Activated CD8-positive, alpha-beta memory T cell treated with anti-CD3 and anti-CD28 coated beads for 48 hours (primary cell): ENCODE results near the gene HBG1.

Experiments
- DNase-seq, 3 experiments: peaks; one replicate each; pipeline ENCODE4 v3.0.0-alpha.2; 2020; ENCODE audit warnings: low read depth in 2 of 3, low spot score in 2 of 3

The HBG1 gene

DNA sequence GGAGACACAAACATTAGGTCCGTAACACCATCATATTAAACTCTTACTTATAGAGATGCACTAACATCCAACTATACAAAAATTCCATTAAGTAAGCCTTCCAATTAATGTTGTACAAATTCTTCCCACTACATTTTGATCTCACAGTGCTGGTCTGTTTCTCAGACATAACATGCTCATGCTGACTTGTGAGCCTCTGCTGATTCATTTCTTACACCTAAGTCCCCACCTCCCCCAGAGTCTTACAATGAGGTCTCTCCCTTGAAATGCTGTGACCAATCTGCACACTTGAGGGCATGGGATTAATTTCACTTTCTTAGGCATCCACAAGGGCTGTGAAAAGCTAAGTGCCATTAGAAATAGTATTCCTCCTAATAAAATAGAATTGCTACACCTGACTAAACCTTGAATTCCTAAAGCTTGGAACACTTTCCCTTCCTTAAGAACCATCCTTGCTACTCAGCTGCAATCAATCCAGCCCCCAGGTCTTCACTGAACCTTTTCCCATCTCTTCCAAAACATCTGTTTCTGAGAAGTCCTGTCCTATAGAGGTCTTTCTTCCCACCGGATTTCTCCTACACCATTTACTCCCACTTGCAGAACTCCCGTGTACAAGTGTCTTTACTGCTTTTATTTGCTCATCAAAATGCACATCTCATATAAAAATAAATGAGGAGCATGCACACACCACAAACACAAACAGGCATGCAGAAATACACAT is 2.0 kb downstream of the HBG1 start:
- no peak for DNase-seq

DNA sequence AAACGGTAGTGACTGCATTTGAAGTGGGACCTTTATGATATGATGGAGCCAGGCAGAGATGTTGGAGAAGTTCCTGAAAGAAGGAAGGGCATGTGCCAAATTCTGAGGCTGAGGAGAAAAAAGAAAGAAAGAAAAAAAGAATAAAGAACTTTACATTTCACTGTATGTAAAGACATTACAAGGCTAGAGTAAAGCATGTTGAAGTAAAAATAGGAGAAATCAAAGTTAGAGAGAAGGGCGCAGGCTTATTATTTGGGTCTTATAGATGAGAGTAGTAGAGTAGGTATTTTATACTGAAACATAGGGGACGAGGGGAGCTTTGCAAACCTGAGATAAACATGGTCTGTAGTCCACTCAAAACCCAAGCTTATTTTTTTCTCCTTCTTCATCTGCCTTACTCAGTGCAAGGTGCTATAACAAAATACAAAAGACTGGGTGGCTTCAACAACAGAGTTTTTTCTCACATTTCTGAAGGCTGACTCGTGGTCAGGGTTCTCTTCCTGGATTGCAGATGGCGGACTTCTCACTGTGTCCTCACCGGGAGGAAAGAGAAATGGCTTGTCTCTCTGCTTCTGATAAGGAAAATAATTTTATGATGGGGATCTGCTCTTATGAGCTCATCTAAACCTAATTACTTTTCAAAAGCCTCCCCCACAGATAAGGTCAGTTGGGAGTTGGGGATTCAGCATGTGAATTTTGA is 2.7 kb downstream of the HBG1 start:
- no peak for DNase-seq

DNA sequence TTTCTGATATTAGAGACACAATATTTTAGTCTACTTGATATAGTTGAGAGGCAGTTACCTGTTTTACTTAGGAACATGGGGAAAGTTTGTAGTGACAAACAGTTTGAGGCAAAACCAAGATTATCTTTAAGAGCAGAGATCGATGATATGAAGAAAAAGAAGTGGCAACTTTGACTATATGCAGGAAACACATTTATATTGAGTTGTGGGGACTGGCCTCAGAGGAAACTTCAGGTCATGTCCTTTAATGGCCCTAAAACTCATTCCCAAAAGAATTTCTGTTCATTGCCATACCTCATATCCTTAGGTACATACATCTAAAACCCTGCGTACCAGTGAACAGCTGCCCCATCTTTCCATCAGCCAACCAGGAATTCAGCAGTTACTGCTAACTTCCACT is 4.5 kb downstream of the HBG1 start:
- DNase-seq: no peak

DNA sequence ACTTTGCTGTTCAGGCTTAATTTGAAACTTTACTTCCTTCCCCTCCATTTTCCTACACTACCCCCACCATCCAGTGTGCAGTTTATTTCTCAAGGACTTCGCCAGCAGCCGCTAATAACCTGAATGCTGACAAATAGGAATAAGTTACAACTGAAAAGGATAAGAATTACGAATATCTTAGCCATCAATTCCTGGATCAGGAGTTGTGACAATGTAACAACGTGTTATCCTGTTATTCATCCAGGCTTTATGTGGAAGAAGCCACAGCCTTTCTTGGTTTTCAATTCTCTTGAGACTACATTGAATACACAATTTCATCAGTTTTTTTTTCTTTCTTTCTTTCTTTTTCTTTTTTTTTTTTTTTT is 5.9 kb downstream of the HBG1 start:
- DNase-seq: no peak

DNA sequence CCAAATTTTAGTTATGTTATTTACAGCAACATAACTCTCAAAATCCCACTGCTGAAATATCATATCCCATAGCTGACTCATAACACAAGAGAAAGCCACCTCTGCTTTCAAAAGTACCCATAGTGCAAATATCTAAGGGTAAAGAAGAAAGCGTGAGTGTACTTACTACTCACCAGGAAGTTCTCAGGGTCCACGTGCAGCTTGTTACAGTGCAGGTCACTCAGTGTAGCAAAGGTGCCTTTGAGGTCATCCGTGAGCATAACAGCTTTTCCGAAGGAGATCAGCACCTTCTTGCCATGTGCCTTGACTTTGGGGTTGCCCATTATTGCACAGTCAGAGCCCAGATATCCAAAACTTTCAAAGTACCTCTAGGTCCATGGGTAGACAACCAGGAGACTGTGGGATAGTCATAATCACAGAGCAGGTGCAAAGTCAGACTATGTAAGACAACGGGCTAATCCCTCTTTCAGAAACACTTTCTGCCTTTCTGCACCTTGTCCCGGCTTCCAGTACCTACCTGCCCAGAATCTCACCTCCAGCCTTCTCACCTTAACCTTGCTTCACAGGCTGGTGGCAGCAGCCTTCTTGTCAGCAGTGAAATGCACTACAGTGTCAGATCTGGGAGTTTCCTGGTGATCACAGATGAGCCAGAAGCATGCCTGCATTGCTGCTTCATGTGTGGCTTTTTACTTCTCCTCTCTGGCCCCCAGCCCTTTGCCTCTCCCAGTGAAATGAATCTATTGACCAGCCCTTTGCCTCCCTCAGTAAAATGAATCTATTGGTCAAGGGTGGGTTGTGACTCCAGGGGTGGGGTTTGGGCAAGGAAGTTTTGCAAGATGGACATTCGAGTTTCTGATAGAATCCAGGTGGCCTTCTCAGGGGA is 6.5 kb downstream of the HBG1 start:
- no peak for DNase-seq

DNA sequence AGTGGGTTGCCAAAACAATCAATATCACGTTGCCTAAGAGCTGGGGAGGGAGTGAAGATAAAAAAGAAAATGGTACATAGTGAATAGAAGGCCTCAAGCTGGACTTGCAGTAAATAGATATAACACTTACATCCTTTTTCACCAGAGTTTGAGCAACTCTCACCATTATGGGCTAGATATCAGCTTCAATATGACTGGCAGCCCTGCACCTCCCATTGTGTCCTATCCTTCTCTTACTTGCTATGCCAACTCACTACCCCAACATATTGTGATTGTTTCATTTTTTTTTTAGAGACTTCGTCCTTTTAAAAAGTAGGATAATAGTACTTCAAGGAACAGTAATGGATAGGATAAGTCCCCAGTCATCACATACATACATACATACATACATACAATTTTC is 7.4 kb downstream of the HBG1 start:
- no peak for DNase-seq

DNA sequence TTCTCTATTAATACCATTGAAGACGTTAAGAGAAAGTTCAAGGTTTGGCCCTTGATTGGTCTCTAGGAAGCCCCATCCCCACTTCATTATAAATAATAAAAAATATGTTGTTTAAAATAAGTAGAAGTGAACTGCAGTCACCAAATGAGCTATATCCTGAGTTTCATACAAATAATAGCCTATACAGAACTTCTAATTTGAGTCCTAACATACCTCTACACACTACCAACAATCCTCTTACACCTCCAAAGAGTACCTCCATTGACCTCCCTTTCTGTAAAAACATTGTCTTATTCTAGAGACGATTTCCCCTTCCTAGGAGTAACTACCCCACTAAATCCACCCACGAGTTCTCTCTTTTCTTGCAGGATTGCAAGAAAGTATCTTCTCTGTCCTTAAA is 8.2 kb downstream of the HBG1 start:
- no peak for DNase-seq

DNA sequence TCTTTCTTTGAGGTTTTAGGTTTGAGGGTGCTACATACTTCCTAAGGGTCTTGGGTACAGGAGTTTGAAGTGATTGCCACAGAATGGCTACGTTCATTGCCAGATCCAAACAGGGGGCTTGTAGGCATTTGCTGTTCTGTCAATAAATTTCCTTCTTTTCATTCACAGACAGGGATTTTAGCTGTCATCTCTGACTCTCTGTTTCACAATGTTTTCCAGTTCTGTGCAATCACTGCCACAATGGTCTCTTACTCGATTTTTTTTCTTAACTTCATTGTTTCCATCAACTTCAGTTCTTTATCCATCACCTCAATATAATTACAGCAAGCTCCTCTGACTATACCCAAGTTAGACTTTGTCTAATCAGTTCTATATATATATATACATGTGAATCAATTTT is 9.2 kb downstream of the HBG1 start:
- DNase-seq: no peak

DNA sequence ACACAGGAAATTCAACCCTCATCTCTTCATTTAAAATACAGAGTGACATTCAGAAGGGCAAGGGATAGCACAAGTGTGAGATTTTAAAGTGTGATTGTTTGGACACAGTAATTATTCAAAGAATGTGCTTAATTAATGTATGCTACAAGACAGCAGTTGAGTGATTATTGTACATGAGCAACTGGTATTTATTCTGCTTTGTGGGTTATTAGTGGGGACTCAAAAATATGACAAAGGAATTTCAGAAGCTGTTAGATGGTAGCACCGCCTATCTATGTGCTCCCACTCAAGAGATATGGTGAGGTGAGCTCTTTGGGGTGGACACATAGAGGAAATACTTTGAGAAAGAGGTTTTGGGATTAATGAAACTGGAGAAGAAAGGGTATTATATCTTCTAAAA is 9.6 kb downstream of the HBG1 start:
- DNase-seq: no peak

DNA sequence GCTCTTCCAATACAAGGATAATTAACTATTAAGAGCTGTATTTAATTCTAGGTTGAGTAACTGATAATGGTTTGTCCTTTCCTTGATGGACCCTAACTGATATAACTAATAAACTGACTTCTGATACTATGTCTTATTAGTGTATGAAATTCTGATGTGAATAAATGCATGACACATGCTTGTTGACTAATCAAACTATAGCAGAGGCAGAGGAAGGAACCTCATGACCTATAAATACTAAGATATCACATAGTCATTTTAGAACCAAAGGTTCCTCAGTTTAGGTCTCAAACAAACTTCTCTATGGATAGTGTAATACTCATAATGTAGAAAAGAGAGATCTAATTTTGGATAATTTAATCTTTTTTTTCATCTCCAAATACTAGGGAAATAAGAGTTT is 10.6 kb downstream of the HBG1 start:
- no peak for DNase-seq

DNA sequence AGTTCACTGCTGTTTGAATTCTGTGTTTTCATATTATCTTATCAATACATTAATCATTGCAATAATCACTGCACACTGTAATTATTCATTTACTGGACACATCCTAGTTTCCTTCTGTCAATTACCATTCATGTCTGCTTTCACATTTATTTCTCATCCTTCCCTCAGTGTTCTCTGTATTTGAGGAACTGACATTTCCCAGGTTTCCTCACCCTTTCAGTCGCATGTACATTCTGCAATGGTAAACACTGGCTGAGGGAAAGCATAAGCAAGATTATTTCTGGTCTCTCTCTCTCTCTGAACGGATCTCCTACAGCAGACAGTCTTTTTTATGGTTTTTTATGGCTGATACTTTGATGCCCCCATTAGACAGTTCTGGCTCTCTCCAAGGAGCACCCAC is 11.2 kb downstream of the HBG1 start:
- no peak for DNase-seq

DNA sequence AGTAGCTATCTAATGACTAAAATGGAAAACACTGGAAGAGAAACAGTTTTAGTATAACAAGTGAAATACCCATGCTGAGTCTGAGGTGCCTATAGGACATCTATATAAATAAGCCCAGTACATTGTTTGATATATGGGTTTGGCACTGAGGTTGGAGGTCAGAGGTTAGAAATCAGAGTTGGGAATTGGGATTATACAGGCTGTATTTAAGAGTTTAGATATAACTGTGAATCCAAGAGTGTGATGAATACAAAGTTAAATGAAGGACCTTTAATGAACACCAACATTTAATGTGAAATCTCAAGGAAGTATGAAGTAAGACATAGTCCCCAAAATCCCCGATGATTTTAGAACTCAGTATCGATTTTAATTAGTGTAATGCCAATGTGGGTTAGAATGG is 12.2 kb downstream of the HBG1 start:
- DNase-seq: no peak

DNA sequence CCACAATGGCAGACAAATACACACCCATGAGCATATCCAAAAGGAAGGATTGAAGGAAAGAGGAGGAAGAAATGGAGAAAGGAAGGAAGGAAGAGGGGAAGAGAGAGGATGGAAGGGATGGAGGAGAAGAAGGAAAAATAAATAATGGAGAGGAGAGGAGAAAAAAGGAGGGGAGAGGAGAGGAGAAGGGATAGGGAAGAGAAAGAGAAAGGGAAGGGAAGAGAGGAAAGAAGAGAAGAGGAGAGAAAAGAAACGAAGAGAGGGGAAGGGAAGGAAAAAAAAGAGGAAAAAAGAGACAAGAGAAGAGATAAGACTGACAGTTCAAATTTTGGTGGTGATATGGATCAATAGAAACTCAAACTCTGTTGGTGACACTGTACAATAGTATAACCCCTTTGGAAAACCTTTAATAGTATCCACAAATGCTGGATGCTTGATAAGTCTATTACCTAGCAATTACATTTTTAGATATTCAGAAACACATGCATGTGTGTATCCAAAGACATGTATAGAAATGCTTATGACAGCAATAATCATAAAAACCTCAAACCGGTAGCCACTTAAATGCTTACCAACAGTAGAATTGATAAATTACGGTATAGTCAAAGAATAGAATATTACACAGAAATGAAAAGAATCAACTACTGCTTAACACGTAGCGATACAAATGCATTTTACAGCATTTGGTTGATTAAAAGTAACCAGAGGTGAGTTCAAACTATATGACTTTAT is 14.1 kb downstream of the HBG1 start:
- DNase-seq: no peak

DNA sequence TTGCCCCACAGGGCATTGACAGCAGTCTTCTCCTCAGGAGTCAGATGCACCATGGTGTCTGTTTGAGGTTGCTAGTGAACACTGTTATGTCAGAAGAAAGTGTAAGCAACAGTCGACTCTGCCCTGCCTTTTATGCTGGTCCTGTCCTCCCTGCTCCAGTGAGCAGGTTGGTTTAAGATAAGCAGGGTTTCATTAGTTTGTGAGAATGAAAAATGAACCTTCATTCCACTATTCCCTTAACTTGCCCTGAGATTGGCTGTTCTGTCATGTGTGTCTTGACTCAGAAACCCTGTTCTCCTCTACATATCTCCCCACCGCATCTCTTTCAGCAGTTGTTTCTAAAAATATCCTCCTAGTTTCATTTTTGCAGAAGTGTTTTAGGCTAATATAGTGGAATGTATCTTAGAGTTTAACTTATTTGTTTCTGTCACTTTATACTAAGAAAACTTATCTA is 15.2 kb downstream of the HBG1 start, which contains the start of gene HBD:
HBD (minus strand) TSS at position 103 of the 454 bp plus-strand sequence; CDS start at position 53, 50 bp downstream.
- DNase-seq: no peak

DNA sequence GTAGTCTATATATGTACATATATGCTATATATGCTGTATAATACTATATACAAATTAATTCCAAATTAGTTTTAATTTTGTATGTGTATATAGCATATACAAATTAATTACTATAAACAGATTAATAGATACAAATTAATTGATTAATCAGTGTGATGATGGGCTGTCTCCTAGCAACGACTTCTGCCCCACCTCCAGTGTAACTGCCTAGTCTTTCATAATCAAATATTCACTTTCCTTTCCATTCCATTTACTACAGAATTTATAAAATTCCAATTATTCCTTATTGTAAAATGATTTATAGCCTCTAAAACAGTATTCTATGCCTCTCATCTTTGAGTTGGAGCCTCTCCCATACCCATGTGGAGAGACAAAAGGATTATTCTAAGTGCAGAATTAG is 16.4 kb downstream of the HBG1 start:
- DNase-seq: no peak

DNA sequence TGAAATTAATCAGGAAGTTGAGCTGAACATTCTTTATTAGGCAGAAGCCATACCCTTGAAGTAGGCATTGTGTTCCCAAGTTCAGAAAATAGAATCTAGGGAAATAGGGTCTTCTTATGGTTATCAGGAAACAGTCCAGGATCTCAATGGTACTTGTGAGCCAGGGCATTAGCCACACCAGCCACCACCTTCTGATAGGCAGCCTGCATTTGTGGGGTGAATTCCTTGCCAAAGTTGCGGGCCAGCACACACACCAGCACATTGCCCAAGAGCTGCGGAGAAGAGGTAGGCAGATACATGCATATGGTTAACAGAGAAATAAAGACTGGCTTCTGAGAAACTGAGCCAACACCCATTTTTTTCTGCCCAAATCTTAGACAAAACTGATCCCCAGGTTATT is 16.8 kb downstream of the HBG1 start:
- no peak for DNase-seq

DNA sequence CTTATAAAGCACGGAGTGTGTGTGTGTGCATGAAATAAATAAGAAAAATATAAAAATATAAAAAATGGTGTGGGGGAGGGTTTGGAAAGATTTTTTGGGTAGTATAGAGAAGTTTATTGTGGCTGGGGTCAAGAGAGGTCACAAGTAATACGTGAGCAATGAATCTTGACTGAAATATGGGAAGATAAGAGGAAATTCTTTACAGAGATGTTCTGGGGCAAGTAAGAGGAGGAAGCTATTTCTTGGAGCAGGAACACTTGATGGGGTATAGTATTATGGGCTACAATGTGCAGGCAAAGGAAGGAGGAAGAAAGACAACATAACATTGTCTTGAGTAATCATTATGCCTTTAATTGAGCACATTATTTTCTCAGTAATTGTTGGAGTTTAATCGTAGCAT is 17.5 kb downstream of the HBG1 start:
- no peak for DNase-seq

DNA sequence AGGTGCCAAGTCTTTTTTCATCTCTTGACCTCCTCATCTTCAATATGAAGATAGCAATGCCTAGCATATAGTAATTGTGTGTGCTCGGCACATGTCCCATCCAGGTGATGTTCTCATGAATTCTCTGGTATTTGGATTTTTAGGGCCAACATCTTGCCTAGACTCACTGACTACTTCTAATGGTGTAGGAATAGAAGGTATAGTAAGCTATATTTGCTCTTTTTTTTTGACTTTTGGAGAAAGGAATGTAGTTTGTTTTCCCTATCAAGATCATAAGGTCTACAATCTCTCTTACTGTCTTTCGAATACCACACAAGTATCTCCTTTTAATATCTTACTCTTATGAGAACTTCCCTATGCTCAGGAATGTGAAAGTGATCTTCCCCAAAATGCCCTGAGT is 18.5 kb downstream of the HBG1 start:
- no peak for DNase-seq

DNA sequence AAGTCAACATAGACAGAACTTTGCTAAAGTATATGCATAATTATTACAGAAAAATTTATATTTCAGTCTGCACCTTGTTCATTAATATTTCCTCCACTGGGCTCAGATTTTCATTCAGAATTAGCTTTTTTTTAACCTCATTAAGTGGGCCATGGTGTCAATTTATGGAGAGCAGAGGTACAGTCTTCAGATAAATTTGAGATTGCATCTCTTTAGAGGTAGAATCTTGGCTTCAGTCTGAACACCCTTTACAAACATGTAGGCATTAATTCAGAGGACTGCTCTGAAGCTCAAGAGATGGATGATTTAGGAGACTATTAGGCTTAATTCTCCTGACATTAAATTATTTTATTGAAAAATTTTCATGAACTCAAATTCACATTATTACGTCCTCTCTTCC is 19.4 kb downstream of the HBG1 start:
- no peak for DNase-seq

DNA sequence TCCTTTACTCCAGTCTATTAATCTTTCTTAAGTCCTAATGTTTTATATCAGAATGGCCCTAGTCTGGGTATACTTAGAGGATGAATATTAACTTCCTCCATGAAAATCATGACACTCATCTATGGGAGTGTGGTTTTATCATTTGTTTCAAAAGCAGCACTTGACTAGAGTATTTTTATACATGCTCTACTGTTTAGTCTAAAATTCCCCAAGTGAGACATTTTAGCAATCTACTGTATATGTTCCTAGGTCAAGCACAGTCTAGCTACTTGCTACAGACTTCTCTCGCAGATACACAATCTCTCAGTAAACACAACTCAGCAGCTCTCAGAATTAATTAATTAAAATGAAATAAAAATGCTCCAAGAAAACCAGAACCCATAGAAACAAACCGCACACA is 19.9 kb downstream of the HBG1 start:
- no peak for DNase-seq

DNA sequence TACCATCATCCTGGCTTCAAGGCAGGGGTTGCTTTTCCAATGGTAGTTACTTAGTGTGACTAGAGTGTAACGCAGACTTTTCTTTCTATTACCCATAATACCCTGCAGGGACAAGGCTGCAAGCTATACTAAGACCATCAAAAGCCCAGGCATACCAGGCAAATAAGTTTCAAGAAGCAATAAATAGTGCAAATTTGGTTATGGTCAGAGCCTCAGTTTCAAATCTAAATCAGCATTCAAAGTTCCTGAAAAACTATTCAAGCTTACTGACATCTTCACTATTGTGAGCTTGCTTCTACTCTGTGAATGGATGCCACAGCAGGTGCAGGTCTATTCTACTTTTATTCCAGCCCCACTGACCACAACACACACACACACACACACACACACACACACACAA is 20.3 kb downstream of the HBG1 start:
- DNase-seq: no peak
